HepG2 (cell line): ENCODE data around the gene SLC6A8. TPM values are rescaled to one million over a fixed set of nuclear protein-coding genes. Genes with fewer than 3 reads are reported as not detected.

Experiments used
- ATAC-seq: fragments of 200-7000 bp; cut with Tn5 transposase; 3 replicates; pipeline ENCODE4 v1.9.1; 2020; ENCODE audit warnings: mild to moderate bottlenecking, moderate library complexity
- BruUV-seq: library from RNA; stranded (reverse); fragments of 400-500 nt; replicated peaks from 2 replicates; lab custom pipeline; 2021; lab: Mats Ljungman, UMichigan
- CTCF ChIA-PET: fragments of 300-600 bp; formaldehyde crosslinking; extraction: SDS; loops from one replicate; lab custom pipeline; 2021; ENCODE audit warnings: low total read pairs, inconsistent platforms, low intra/inter-chr PET ratio; lab: Yijun Ruan, JAX
- POLR2A ChIA-PET: fragments of 350-600 bp; sonication (Branson Sonifier 250); formaldehyde crosslinking; loops from one replicate; lab custom pipeline; 2020; ENCODE audit warnings: antibody characterized with exemption, inconsistent platforms; lab: Yijun Ruan, JAX
- DNase-seq: peaks from one replicate; pipeline ENCODE4 v3.0.0-alpha.2; 2015; ENCODE audit warnings: low spot score
- FAIRE-seq: peaks from 3 replicates; lab custom pipeline; 2011; peaks lifted over from hg19 to GRCh38; lab: Jason Lieb, UNC
- H2AFZ ChIP-seq: one replicate; pipeline ENCODE4 v1.6.1; 2011; ENCODE audit warnings: low read length, inconsistent platforms
- H3K27ac ChIP-seq: fragments of 300-600 bp; 3 replicates; pipeline ENCODE4 v1.8.0; 2011; ENCODE audit warnings: mixed run types, mild to moderate bottlenecking, mixed read lengths, low read length, inconsistent platforms; ENCODE audit not compliant: insufficient read depth; ENCODE audit errors: extremely low read length
- H3K27me3 ChIP-seq, 2 experiments: fragments of 200-600 bp in 1 of 2; 2 replicates in 1 of 2; 3 replicates in 1 of 2; pipeline versions ENCODE4 v1.6.0 to v1.8.0; 2011; ENCODE audit warnings: low read length in 2 of 2, mild to moderate bottlenecking in 2 of 2, moderate library complexity in 2 of 2, inconsistent platforms in 1 of 2; ENCODE audit not compliant: insufficient read depth in 2 of 2, control insufficient read depth in 1 of 2
- H3K36me3 ChIP-seq, 2 experiments: fragments of 200-600 bp in 1 of 2; replicated peaks in 1 of 2; 2 replicates in 1 of 2; 3 replicates in 1 of 2; pipeline versions ENCODE4 v1.5.1 to v1.8.0; 2011; ENCODE audit warnings: low read length in 2 of 2, inconsistent platforms in 1 of 2; ENCODE audit not compliant: insufficient read depth in 2 of 2, control insufficient read depth in 1 of 2
- H3K4me1 ChIP-seq: 2 replicates; pipeline ENCODE4 v1.5.1; 2012; ENCODE audit warnings: low read length, inconsistent platforms; ENCODE audit not compliant: insufficient read depth
- H3K4me2 ChIP-seq: 2 replicates; pipeline ENCODE4 v1.6.0; 2011; ENCODE audit warnings: low read depth, low read length, inconsistent platforms
- H3K4me3 ChIP-seq, 3 experiments: fragments of 200-600 bp in 1 of 3; sonication (generic), shearing (Covaris generic) in 1 of 3; replicated peaks in 1 of 3; 2 replicates each; pipeline ENCODE4 v1.5.1; 2011 to 2016; ENCODE audit warnings: low read length in 3 of 3, inconsistent platforms in 2 of 3, low read depth in 2 of 3, mild to moderate bottlenecking in 2 of 3, control low read depth in 1 of 3, mixed read lengths in 1 of 3; ENCODE audit not compliant: insufficient read depth in 1 of 3
- H3K79me2 ChIP-seq: one replicate; pipeline ENCODE4 v1.6.1; 2011; ENCODE audit warnings: low read length, inconsistent platforms; ENCODE audit not compliant: insufficient read depth
- H3K9ac ChIP-seq: 2 replicates; pipeline ENCODE4 v1.6.0; 2011; ENCODE audit warnings: mild to moderate bottlenecking, low read depth, low read length, inconsistent platforms; ENCODE audit not compliant: insufficient read depth
- H3K9me3 ChIP-seq: 2 replicates; pipeline ENCODE4 v1.5.1; 2012; ENCODE audit warnings: mild to moderate bottlenecking, low read length
- H4K20me1 ChIP-seq: 2 replicates; pipeline ENCODE4 v1.6.0; 2011; ENCODE audit warnings: inconsistent platforms, mild to moderate bottlenecking, low read length, moderate library complexity; ENCODE audit not compliant: insufficient read depth
- ESRRA ChIP-seq: sonication (generic); formaldehyde crosslinking; IDR thresholded peaks from 2 replicates; pipeline ENCODE4 v1.5.1; 2020; ENCODE audit warnings: mild to moderate bottlenecking, low read depth, missing genetic modification reagents
- FIP1L1 ChIP-seq: fragments of 200-400 bp; formaldehyde crosslinking; IDR thresholded peaks from 2 replicates; pipeline ENCODE4 v1.6.1; 2018; ENCODE audit warnings: low read depth, mild to moderate bottlenecking, low read length, moderate library complexity, borderline replicate concordance; ENCODE audit not compliant: insufficient read depth
- ONECUT2 ChIP-seq: sonication (generic); formaldehyde crosslinking; IDR thresholded peaks from 2 replicates; pipeline ENCODE4 v1.4.0; 2020; ENCODE audit warnings: missing genetic modification reagents
- SP140L ChIP-seq: sonication (generic); formaldehyde crosslinking; IDR thresholded peaks from 2 replicates; pipeline ENCODE4 v1.4.0; 2020; ENCODE audit warnings: missing genetic modification reagents, borderline replicate concordance
- ZNF263 ChIP-seq: sonication (generic); formaldehyde crosslinking; IDR thresholded peaks from 2 replicates; pipeline ENCODE4 v1.4.0; 2020; ENCODE audit warnings: missing genetic modification reagents
- ZNF703 ChIP-seq: sonication (generic); formaldehyde crosslinking; IDR thresholded peaks from 2 replicates; pipeline ENCODE4 v1.5.1; 2020; ENCODE audit warnings: missing genetic modification reagents, mild to moderate bottlenecking, moderate library complexity, borderline replicate concordance
- WGBS: methylation state at CpG from one replicate; pipeline ENCODE4 v1.1.6; 2017; ENCODE audit warnings: low lambda C conversion rate; 5-methylcytosine and 5-hydroxymethylcytosine counted together
- in situ Hi-C: cut with HindIII; loops from 2 replicates; pipeline ENCODE4 v1.10.0; 2017; ENCODE audit warnings: low pct_unique_long_range_greater_than_20kb; ENCODE audit not compliant: extremely low pct_ligation_motif_present
- intact Hi-C: fragments of 100-400 bp; cut with micrococcal nuclease; formaldehyde crosslinking; loops from one replicate; pipeline ENCODE4 v1.10.0; 2022; ENCODE audit not compliant: unreplicated experiment
- polyA plus RNA-seq, 8 experiments: library from polyadenylated mRNA; depleted of rRNA in 3 of 8; stranded (reverse) in 7 of 8; unstranded in 1 of 8; fragments of >200 nt; fragmentation: Illumina TruSeq in 4 of 8; extraction: Trizol in 4 of 8; gene quantifications; 2 replicates each; pipeline versions ENCODE4 v1.2.1 to v1.2.3, GENCODE V29; 2011 to 2016; ENCODE audit warnings: low read depth in 4 of 8, missing spikeins in 1 of 8, mixed read lengths in 1 of 8; ENCODE audit not compliant: insufficient read depth in 1 of 8
- total RNA-seq, 5 experiments: library from RNA; depleted of rRNA; stranded (reverse); fragments of >200 nt; fragmentation: Illumina TruSeq; extraction: Trizol; gene quantifications; 2 replicates each; pipeline ENCODE4 v1.2.3, GENCODE V29; 2016; ENCODE audit warnings: low read depth in 1 of 5
- TF ChIP-seq, protein P1 (sequence below): sonication (generic); formaldehyde crosslinking; IDR thresholded peaks from 2 replicates; pipeline ENCODE4 v1.4.0; 2020; ENCODE audit warnings: missing genetic modification reagents
- TF ChIP-seq, protein P2 (sequence below), 2 experiments: sonication (generic) in 1 of 2; formaldehyde crosslinking in 1 of 2; IDR thresholded peaks; 2 replicates each; pipeline versions ENCODE4 v1.5.1 to v1.6.1; 2011 to 2020; ENCODE audit warnings: borderline replicate concordance in 1 of 2, low read depth in 1 of 2, low read length in 1 of 2, mild to moderate bottlenecking in 1 of 2, missing genetic modification reagents in 1 of 2, moderate library complexity in 1 of 2

The SLC6A8 gene
- total and polyA plus RNA-seq, 2 of the 13 experiments (the other 11 are each of a cell fraction or from before 2014, with no cell fraction given) = 13.9 to 176 TPM

DNA sequence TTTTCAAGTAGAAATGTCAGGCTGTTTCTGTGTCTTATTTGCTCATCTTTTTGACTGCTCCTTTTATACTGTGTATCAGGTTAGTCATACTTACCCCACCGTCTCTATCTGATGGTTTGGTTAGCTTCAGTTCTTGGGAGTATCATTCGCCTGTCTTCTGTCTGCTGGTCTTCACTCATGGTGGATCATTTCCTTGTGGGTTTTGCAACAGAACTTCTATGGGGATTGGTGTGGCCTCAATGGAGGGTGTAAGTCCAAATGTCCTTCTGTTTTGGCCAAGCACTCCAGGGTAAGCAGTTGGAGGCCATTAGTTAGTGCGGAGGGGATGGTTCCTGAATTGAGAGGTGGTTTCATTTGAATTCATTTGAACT lies 44.1 kb downstream of the SLC6A8 start:
- no peak for ATAC-seq
- Histone ChIP-seq H3K36me3 (peaks cover 0 to 9% of the 10 kb centered on the region in 2 experiments; a peak in 1 of 5 replicates), H3K4me3 (no peak overlapping the region), H3K27me3 (no peaks in the 10 kb centered on the region), H2AFZ (no peak overlapping the region), H3K4me2 (no peak overlapping the region), H3K79me2 (peaks cover 14% of the 10 kb centered on the region), H3K4me1 (peaks cover 50% of the 10 kb centered on the region), H3K9ac (no peak overlapping the region), H3K27ac (no peak overlapping the region), H4K20me1 (peaks cover 19% of the 10 kb centered on the region), H3K9me3 (no peaks in the 10 kb centered on the region)
- CTCF ChIA-PET = no interaction called here
- POLR2A ChIA-PET = interaction anchor here (1.1 kb wide), 1 partner anchor 62 kb away, joined by 3 read pairs; the partner anchor contains the start of genes IDH3G and SSR4
- no peak for DNase-seq
- FAIRE-seq = peak; percentile 8
- BruUV-seq = no TSS peak
- TF ChIP-seq ONECUT2 (CRISPR knock-in tag) (no peak), ESRRA (CRISPR knock-in tag) (no peak), ZNF263 (CRISPR knock-in tag) (no peak), SP140L (CRISPR knock-in tag) (no peak), ZNF703 (CRISPR knock-in tag) (no peak), FIP1L1 (no peak)
- TF ChIP-seq, protein P1, sequence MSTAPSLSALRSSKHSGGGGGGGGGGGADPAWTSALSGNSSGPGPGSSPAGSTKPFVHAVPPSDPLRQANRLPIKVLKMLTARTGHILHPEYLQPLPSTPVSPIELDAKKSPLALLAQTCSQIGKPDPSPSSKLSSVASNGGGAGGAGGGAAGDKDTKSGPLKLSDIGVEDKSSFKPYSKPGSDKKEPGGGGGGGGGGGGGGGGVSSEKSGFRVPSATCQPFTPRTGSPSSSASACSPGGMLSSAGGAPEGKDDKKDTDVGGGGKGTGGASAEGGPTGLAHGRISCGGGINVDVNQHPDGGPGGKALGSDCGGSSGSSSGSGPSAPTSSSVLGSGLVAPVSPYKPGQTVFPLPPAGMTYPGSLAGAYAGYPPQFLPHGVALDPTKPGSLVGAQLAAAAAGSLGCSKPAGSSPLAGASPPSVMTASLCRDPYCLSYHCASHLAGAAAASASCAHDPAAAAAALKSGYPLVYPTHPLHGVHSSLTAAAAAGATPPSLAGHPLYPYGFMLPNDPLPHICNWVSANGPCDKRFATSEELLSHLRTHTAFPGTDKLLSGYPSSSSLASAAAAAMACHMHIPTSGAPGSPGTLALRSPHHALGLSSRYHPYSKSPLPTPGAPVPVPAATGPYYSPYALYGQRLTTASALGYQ (CRISPR knock-in tag) = no peak
- TF ChIP-seq, protein P2, sequence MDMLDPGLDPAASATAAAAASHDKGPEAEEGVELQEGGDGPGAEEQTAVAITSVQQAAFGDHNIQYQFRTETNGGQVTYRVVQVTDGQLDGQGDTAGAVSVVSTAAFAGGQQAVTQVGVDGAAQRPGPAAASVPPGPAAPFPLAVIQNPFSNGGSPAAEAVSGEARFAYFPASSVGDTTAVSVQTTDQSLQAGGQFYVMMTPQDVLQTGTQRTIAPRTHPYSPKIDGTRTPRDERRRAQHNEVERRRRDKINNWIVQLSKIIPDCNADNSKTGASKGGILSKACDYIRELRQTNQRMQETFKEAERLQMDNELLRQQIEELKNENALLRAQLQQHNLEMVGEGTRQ (IDR thresholded peaks at IDR 0.05; ENCODE audit: low read depth, low read length) = no peak
- TF ChIP-seq, protein P2 (CRISPR knock-in tag; IDR thresholded peaks at IDR 0.05; ENCODE audit: borderline replicate concordance) = no peak
- in situ Hi-C loops (no loop called here), intact Hi-C loops (no loop called here)
- 100% methylated on average over 2 of the region's 3 CpGs for WGBS
